Endothelial cell of umbilical vein (primary cell): ENCODE measurements around the gene FAM228B. TPM values are rescaled to one million over a fixed set of nuclear protein-coding genes. Genes with fewer than 3 reads are reported as not detected.

Source experiments
- BruUV-seq: library from RNA; stranded (reverse); fragments of 400-500 nt; replicated peaks from 2 replicates; lab custom pipeline; 2021; lab: Mats Ljungman, UMichigan
- CTCF ChIA-PET: fragments of 300-600, 350-600 bp; sonication (Branson Sonifier 250); formaldehyde crosslinking; loops from one replicate; lab custom pipeline; 2021; ENCODE audit warnings: antibody characterized with exemption, inconsistent platforms; lab: Charles Lee
- POLR2A ChIA-PET: fragments of 300-600, 350-600 bp; sonication (Branson Sonifier 250); formaldehyde crosslinking; loops from one replicate; lab custom pipeline; 2021; ENCODE audit warnings: antibody characterized with exemption, inconsistent platforms; lab: Charles Lee
- DNase-seq: peaks from one replicate; pipeline ENCODE4 v3.0.0-alpha.2; 2011; ENCODE audit warnings: low read depth, low spot score
- FAIRE-seq: peaks from 2 replicates; lab custom pipeline; 2011; peaks lifted over from hg19 to GRCh38; lab: Jason Lieb, UNC
- H2AFZ ChIP-seq: 2 replicates; pipeline ENCODE4 v1.6.0; 2012; ENCODE audit warnings: low read depth, low read length, control low read depth, inconsistent platforms
- H3K27ac ChIP-seq: 2 replicates; pipeline ENCODE4 v1.5.1; 2011; ENCODE audit warnings: low read depth, mild to moderate bottlenecking, control low read depth, low read length, moderate library complexity; ENCODE audit not compliant: insufficient read depth
- H3K27me3 ChIP-seq, 2 experiments: 2 replicates each; pipeline versions ENCODE4 v1.6.0 to v1.6.1; 2011; ENCODE audit warnings: low read length in 2 of 2, mixed read lengths in 1 of 2; ENCODE audit not compliant: control insufficient read depth in 2 of 2, insufficient read depth in 2 of 2
- H3K36me3 ChIP-seq, 2 experiments: 2 replicates in 1 of 2; 3 replicates in 1 of 2; pipeline ENCODE4 v1.5.1; 2011; ENCODE audit warnings: low read length in 2 of 2, mild to moderate bottlenecking in 1 of 2, moderate library complexity in 1 of 2; ENCODE audit not compliant: control insufficient read depth in 2 of 2, insufficient read depth in 2 of 2; ENCODE audit errors: extremely low read depth in 1 of 2
- H3K4me1 ChIP-seq: 3 replicates; pipeline ENCODE4 v1.5.1; 2011; ENCODE audit warnings: mild to moderate bottlenecking, low read length; ENCODE audit not compliant: control insufficient read depth, insufficient read depth; ENCODE audit errors: extremely low read depth
- H3K4me2 ChIP-seq: 2 replicates; pipeline ENCODE4 v1.6.1; 2011; ENCODE audit warnings: low read length, control low read depth, mixed read lengths; ENCODE audit not compliant: insufficient read depth
- H3K4me3 ChIP-seq, 3 experiments: fragments of 200-600 bp in 1 of 3; sonication (generic), shearing (Covaris generic) in 1 of 3; replicated peaks in 1 of 3; 2 replicates each; pipeline ENCODE4 v1.5.1; 2011 to 2016; ENCODE audit warnings: control low read depth in 3 of 3, low read length in 3 of 3, mild to moderate bottlenecking in 2 of 3, inconsistent platforms in 1 of 3, low read depth in 1 of 3, moderate library complexity in 1 of 3; ENCODE audit not compliant: insufficient read depth in 1 of 3
- H3K79me2 ChIP-seq: 2 replicates; pipeline ENCODE4 v1.6.0; 2012; ENCODE audit warnings: low read length, inconsistent platforms; ENCODE audit not compliant: control insufficient read depth, insufficient read depth
- H3K9ac ChIP-seq: replicated peaks from 2 replicates; pipeline ENCODE3; 2011; ENCODE audit warnings: low read length, control low read depth; ENCODE audit not compliant: insufficient read depth; ENCODE audit errors: extremely low read depth
- H3K9me1 ChIP-seq: replicated peaks from 3 replicates; pipeline ENCODE4 v1.6.0; 2011; ENCODE audit warnings: mild to moderate bottlenecking, low read length; ENCODE audit not compliant: control insufficient read depth, insufficient read depth; ENCODE audit errors: extremely low read depth
- H3K9me3 ChIP-seq: replicated peaks from 2 replicates; pipeline ENCODE4 v1.5.1; 2012; ENCODE audit warnings: low read length, inconsistent platforms; ENCODE audit not compliant: control insufficient read depth, insufficient read depth
- H4K20me1 ChIP-seq: replicated peaks from 2 replicates; pipeline ENCODE3; 2011; ENCODE audit warnings: mild to moderate bottlenecking, low read length; ENCODE audit not compliant: control insufficient read depth, insufficient read depth; ENCODE audit errors: extremely low read depth
- EZH2 ChIP-seq: IDR thresholded peaks from 2 replicates; pipeline ENCODE4 v1.6.1; 2012; ENCODE audit warnings: borderline replicate concordance, low read depth, mild to moderate bottlenecking, moderate library complexity, low read length, inconsistent platforms; ENCODE audit not compliant: severe bottlenecking
- FOS ChIP-seq: IDR thresholded peaks from 2 replicates; pipeline ENCODE4 v1.6.1; 2011; ENCODE audit warnings: mild to moderate bottlenecking, low read length, moderate library complexity, borderline replicate concordance; ENCODE audit not compliant: insufficient read depth
- GATA2 ChIP-seq: IDR thresholded peaks from 2 replicates; pipeline ENCODE4 v1.7.0; 2011; ENCODE audit warnings: low read depth, mild to moderate bottlenecking, moderate library complexity, mixed read lengths, low read length; ENCODE audit not compliant: insufficient read length, insufficient read depth
- JUN ChIP-seq: IDR thresholded peaks from 2 replicates; pipeline ENCODE4 v1.6.1; 2011; ENCODE audit warnings: borderline replicate concordance, low read depth; ENCODE audit not compliant: insufficient read length, insufficient read depth
- MYC ChIP-seq: IDR thresholded peaks from one replicate; pipeline ENCODE4 v1.6.1; 2011; ENCODE audit warnings: mild to moderate bottlenecking, low read depth, low read length
- POLR2A ChIP-seq: IDR thresholded peaks from 2 replicates; pipeline ENCODE4 v1.6.1; 2012; ENCODE audit warnings: low read depth, mild to moderate bottlenecking, control low read depth, low read length
- POLR2AphosphoS5 ChIP-seq: IDR thresholded peaks from 2 replicates; pipeline ENCODE4 v1.6.1; 2012; ENCODE audit warnings: low read depth, mild to moderate bottlenecking, control low read depth, low read length, moderate library complexity; ENCODE audit not compliant: insufficient read depth
- dilution Hi-C: fragments of 300-500 bp; cut with MboI; formaldehyde crosslinking; loops from one replicate; pipeline ENCODE4 v1.15.0; 2019; ENCODE audit warnings: low sequenced_read_pairs; ENCODE audit not compliant: extremely low pct_ligation_motif_present
- intact Hi-C: fragments of 100-400 bp; cut with micrococcal nuclease; formaldehyde crosslinking; loops from one replicate; pipeline ENCODE4 v1.10.0; 2022
- polyA plus RNA-seq, 4 experiments: library from polyadenylated mRNA; depleted of rRNA in 3 of 4; stranded (reverse) in 3 of 4; unstranded in 1 of 4; fragments of >200 nt; gene quantifications; 2 replicates each; pipeline versions ENCODE4 v1.2.1 to v1.2.3, GENCODE V29; 2011 to 2012; ENCODE audit warnings: missing spikeins in 1 of 4
- total RNA-seq: library from RNA; stranded (reverse); gene quantifications from 2 replicates; pipeline ENCODE4 v1.2.3, GENCODE V29; 2021
- TF ChIP-seq, protein P1 (sequence below), 2 donors: IDR thresholded peaks; 1 replicate in 1 of 2; 2 replicates in 1 of 2; pipeline ENCODE4 v1.5.1; 2011; ENCODE audit warnings: low read length in 2 of 2, mild to moderate bottlenecking in 2 of 2, moderate library complexity in 2 of 2, control low read depth in 1 of 2, inconsistent platforms in 1 of 2, low read depth in 1 of 2; ENCODE audit not compliant: insufficient read depth in 1 of 2; ENCODE audit errors: extremely low read depth in 1 of 2
- TF ChIP-seq, protein P2 (sequence below): IDR thresholded peaks from 2 replicates; pipeline ENCODE4 v1.6.1; 2011; ENCODE audit not compliant: insufficient read depth, insufficient read length

FAM228B gene
- total and polyA plus RNA-seq, 2 donors (not counting 3 experiments of a cell fraction or from before 2014, with no cell fraction given) = 1.6 to 11.9 TPM

DNA sequence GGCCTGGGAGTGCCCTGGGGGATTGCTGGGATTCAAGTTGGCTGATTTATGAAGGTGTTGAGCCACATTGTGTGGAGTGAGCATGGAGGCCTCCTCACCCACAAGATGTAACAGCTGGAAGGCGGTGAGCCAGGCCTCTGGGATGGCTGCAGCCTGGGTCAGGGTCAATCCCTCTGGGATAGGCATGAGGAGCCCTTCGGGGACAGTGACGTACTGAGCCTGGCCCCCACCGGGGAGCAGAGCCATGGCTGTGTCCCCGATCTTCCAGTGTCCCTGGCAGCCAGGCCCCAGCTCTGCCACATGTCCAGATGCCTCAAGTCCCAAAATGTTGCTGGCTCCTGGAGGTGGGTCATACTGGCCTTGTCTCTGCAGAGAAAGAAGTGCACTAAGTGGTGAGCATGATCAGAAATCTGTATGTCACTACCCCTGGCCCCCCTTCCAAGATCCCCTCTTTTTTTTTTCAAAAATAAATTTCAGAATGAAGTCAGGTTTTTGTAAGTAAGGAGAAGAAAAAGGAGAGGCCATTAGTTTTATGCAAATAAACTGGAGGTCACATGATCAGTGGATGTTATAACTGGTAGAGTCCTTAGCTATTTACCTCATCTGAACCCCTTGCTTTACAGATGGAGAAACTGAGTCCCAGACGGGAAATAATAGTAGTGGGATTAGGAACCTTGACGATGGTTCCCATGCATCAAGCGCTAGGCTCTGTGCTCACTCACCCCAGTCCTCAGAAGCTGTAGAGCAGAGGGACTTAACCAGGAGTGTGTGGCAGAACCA lies 40.3 kb upstream of the FAM228B start:
- Histone ChIP-seq H4K20me1 (no peaks in the 10 kb centered on the region), H3K9me1 (no peaks in the 10 kb centered on the region), H3K79me2 (peaks cover 6% of the 10 kb centered on the region), H3K9ac (peak overlapping the region; percentile 66), H3K9me3 (no peaks in the 10 kb centered on the region), H3K4me2 (peak overlapping the region; percentile 57), H3K36me3 (peaks cover 7 to 16% of the 10 kb centered on the region in 2 experiments), H2AFZ (no peak overlapping the region), H3K4me1 (peaks cover 16% of the 10 kb centered on the region), H3K4me3 (peak overlapping the region in 2 of 3 experiments; percentile 53 to 85), H3K27me3 (no peaks in the 10 kb centered on the region), H3K27ac (peak overlapping the region; percentile 14)
- FAIRE-seq (no peak), DNase-seq (no peak)
- ChIA-PET POLR2A (interaction anchor here (0.8 to 1.3 kb wide), 4 partner anchors 32 to 258 kb away, joined by 3 to 13 read pairs (median 5); partner anchors contain the start of genes ATAD2B and WDCP), CTCF (interaction anchor here (0.6 to 3.5 kb wide), 17 partner anchors 10 to 297 kb away, joined by 3 to 68 read pairs (median 5); partner anchors contain the start of genes ATAD2B, FAM228B, PFN4 and WDCP)
- no peak for TF ChIP-seq EZH2
- TF ChIP-seq, protein P1, sequence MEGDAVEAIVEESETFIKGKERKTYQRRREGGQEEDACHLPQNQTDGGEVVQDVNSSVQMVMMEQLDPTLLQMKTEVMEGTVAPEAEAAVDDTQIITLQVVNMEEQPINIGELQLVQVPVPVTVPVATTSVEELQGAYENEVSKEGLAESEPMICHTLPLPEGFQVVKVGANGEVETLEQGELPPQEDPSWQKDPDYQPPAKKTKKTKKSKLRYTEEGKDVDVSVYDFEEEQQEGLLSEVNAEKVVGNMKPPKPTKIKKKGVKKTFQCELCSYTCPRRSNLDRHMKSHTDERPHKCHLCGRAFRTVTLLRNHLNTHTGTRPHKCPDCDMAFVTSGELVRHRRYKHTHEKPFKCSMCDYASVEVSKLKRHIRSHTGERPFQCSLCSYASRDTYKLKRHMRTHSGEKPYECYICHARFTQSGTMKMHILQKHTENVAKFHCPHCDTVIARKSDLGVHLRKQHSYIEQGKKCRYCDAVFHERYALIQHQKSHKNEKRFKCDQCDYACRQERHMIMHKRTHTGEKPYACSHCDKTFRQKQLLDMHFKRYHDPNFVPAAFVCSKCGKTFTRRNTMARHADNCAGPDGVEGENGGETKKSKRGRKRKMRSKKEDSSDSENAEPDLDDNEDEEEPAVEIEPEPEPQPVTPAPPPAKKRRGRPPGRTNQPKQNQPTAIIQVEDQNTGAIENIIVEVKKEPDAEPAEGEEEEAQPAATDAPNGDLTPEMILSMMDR (IDR thresholded peaks at IDR 0.05; ENCODE audit: extremely low read depth in 1 of 2, insufficient read depth in 1 of 2, low read depth in 1 of 2, low read length in 2 of 2) = no peak
- no peak for TF ChIP-seq FOS
- TF ChIP-seq JUN = no peak
- no peak for TF ChIP-seq GATA2
- no peak for TF ChIP-seq POLR2A
- no peak for TF ChIP-seq POLR2AphosphoS5
- TF ChIP-seq, protein P2, sequence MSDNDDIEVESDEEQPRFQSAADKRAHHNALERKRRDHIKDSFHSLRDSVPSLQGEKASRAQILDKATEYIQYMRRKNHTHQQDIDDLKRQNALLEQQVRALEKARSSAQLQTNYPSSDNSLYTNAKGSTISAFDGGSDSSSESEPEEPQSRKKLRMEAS = no peak
- no peak for TF ChIP-seq MYC
- intact Hi-C loops = loop anchor here (5.0 kb wide), 1 partner anchor 284 kb away; no protein-coding TSS in a partner anchor
- dilution Hi-C loops = no loop called here
- BruUV-seq = no TSS peak
